LNCaP clone FGC (cell line): Measurements from ENCODE around the gene KCNIP1.

ENCODE experiments used
- DNase-seq: peaks from one replicate; pipeline ENCODE4 v3.0.0-alpha.2; 2011; ENCODE audit warnings: low read depth
- H3K4me3 ChIP-seq: 2 replicates; pipeline ENCODE4 v1.5.1; 2011; ENCODE audit warnings: mild to moderate bottlenecking, low read depth, low read length, control low read depth
- TF ChIP-seq, protein P1 (sequence below): IDR thresholded peaks from 2 replicates; pipeline ENCODE4 v1.5.1; 2012; ENCODE audit warnings: mild to moderate bottlenecking; ENCODE audit not compliant: control insufficient read depth, insufficient read depth; ENCODE audit errors: extremely low read depth

The KCNIP1 gene

DNA sequence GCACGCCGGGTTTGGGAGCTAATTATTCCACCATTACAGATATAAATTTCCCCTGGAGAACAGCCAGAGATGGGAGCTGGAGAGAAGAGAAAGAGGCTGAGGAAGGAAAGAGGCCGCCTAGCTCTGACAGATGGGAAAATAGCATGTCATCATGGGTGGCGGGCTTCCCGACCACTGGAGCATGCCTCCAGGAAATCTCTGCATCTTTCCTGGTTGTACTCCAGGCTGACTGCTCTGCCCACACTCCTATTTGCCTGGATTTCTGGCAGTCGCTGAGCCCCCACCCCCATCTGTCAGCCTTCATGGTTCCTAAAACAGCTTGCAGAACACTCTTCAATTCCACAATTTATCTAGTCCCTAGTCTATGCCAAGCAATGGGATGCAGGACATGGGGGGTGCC lies 265.4 kb downstream of the KCNIP1 start:
- H3K4me3 ChIP-seq = no peak overlapping the region
- TF ChIP-seq, protein P1, sequence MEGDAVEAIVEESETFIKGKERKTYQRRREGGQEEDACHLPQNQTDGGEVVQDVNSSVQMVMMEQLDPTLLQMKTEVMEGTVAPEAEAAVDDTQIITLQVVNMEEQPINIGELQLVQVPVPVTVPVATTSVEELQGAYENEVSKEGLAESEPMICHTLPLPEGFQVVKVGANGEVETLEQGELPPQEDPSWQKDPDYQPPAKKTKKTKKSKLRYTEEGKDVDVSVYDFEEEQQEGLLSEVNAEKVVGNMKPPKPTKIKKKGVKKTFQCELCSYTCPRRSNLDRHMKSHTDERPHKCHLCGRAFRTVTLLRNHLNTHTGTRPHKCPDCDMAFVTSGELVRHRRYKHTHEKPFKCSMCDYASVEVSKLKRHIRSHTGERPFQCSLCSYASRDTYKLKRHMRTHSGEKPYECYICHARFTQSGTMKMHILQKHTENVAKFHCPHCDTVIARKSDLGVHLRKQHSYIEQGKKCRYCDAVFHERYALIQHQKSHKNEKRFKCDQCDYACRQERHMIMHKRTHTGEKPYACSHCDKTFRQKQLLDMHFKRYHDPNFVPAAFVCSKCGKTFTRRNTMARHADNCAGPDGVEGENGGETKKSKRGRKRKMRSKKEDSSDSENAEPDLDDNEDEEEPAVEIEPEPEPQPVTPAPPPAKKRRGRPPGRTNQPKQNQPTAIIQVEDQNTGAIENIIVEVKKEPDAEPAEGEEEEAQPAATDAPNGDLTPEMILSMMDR = no peak
- DNase-seq = no peak

DNA sequence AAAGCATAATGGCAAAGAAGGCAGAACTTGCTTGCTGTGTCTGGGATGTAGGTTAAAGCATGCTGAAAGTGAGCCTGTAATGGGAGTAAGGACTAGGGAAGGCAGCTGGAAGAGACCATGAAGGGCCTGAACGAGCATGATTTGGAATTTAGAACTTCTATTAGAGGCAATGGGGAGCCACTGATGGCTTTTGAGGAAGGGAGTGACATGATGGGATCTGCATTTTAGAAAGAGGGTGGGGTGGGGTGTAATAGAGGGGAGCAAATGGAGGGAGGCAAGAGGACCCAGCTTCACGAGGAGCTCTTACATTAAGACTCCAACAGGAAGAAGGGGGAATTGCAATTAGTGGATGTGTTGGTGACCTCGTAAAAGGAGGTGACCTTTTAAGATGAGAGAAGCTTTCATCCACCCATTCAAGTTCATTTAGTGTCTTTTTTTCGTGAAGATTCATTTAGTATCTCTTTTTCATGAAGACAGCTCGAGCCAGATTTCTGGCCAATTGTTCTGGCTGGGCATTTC lies 266.1 kb downstream of the KCNIP1 start:
- no peak overlapping the region for H3K4me3 ChIP-seq
- TF ChIP-seq, protein P1 = no peak
- no peak for DNase-seq

DNA sequence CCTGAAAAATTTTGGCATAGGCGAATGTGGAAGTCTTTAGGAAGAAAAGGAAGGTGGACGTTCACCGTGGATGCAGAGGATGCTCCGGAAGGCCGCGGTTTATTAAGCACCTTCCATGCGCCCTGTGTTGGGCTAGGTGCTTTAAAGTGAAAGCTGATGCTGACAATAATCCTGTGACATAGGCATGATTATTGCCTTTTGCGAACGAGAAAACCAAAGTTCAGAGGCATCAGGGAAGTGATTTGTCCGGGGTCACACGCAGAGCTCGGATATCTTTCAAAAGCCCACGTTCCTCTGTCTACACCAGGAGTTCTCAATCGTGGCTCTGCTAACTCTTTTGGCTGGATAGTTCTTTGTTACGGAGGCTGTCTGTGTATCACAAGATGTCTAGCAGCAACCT lies 267.7 kb downstream of the KCNIP1 start:
- no peak for DNase-seq
- H3K4me3 ChIP-seq = no peak overlapping the region
- TF ChIP-seq, protein P1 = no peak

DNA sequence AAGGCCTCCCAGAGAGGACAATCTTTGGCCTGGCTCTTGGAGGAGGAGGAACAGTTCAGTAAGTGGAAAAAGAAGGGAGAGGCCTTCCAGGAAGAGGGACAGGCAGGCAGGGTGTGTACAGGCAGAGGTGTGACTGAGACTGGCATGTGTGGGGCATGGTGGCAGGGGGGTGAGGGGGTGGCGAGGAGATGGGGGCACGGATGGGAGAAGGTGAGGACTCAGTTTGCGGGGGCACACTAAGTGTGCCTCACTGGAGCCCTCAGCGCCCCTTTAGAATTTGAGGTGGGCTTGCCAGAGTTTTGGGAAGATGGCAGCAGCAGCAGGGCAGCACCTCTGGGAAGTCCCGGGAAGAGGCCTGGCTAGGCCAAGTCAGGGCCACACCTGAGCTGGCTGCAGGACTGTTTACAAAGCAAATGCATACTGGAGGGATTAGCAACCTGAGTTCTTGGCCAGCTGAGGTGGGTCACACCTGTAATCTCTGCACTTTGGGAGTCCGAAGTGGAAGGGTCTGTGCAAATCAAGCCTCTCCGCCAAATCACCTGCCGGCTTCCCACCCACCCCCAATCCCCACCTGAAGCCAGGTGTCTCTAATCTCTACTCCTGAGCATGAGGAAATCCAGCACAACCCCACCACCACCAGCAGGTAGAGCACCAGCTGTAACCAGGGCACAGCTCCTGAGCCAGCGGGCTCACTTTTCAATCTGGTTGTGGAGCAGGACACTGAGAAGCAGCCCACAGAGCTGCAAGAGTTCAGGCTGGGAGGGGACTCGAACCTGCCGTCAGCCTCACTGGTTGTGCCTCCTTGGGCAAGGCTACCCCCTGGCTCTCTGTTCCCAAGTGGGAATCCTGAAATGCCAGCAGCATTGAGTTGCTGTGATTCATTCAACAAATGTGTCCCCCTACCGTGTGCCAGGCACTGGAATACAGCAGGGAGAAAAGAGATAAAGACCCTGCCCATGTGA lies 269.5 kb downstream of the KCNIP1 start:
- DNase-seq = no peak
- H3K4me3 ChIP-seq = no peak overlapping the region
- TF ChIP-seq, protein P1 = no peak

DNA sequence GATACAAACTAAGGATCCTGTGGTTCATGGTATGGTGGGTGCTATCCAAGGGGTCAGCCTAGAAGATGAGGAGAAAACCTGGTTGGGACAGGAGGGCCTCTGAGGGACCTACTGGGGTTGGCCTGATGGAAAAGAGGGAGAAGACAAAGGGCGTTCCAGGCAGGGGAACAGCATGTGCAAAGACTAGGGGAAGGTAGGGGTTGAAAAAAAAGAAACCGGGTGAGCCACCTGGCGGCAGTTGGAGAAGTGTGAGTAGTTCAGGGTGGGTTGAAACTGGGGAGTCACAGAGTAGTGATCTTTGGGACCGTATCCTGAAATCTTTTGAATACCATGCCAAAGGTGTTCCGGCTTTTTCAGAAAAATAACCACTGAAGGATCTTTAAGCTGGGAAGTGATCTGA lies 271.0 kb downstream of the KCNIP1 start:
- TF ChIP-seq, protein P1 = no peak
- H3K4me3 ChIP-seq = no peak overlapping the region
- DNase-seq = no peak

DNA sequence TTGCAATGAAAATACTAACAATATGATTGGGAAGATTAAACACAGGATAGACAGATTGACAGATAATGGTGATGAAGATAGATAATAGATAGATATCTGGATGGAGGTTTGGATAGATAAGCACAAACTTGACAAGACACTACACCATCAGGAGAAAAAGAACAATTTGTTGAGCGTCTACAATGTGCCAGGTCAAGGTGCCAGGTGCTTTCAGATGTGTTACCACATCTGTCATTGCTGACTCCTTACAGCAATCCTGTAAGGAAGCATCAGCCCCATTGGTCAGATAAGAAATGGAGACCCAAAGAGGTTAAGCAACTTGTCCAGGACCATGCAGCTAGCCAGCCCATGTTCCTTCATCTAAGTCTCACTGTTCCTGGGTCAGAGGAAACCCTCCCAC lies 278.1 kb downstream of the KCNIP1 start:
- TF ChIP-seq, protein P1 = no peak
- no peak for DNase-seq
- H3K4me3 ChIP-seq = no peak overlapping the region

DNA sequence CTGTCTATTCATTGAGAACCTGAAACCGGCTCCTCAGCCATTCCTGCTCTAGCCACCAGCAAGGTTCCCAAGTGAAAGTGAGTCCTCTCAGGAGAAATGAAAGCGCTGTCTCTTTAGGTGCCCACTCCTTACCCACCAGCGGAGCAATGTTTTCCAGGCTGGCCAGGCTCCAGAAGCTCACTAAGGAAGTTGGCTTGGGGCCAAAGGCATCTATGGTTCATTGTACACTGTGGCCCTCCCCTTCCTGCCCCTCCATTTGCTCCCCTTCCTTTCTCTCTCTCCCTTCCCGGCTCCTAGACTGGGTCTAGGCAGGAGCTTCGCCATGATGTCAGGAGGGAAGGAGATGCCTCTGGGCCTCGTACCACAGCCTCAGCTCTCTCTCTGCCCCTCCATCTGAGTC lies 278.6 kb downstream of the KCNIP1 start:
- no peak for DNase-seq
- TF ChIP-seq, protein P1 = no peak
- H3K4me3 ChIP-seq = no peak overlapping the region
